OCI-LY7 (cell line): ENCODE measurements around the gene SNX22. TPM values are rescaled to one million over a fixed set of nuclear protein-coding genes. Genes with fewer than 3 reads are reported as not detected.
A peak's percentile ranks its signal among the peaks of the same experiment; 100 is the strongest.

Experiments used
- BruUV-seq: library from RNA; stranded (reverse); fragments of 400-500 nt; replicated peaks from 2 replicates; lab custom pipeline; 2021; lab: Mats Ljungman, UMichigan
- CTCF ChIA-PET: fragments of 300-600 bp; sonication (Branson Sonifier 250); formaldehyde crosslinking; loops from one replicate; lab custom pipeline; 2022; ENCODE audit warnings: antibody characterized with exemption; ENCODE audit not compliant: unreplicated experiment; lab: Charles Lee
- POLR2A ChIA-PET: fragments of 300-600 bp; sonication (Branson Sonifier 250); formaldehyde crosslinking; loops from one replicate; lab custom pipeline; 2022; ENCODE audit warnings: antibody characterized with exemption; lab: Charles Lee
- DNase-seq: peaks from one replicate; pipeline ENCODE4 v3.0.0-alpha.2; 2015; ENCODE audit warnings: low spot score
- H2AFZ ChIP-seq: fragments of 200-600 bp; sonication (generic), shearing (Covaris generic); 2 replicates; pipeline ENCODE4 v1.6.1; 2014; ENCODE audit warnings: mild to moderate bottlenecking, antibody characterized with exemption, low read length, moderate library complexity
- H3K27ac ChIP-seq: fragments of 200-600 bp; sonication (generic); 2 replicates; pipeline ENCODE4 v1.5.1; 2014; ENCODE audit warnings: mixed run types, low read depth, mild to moderate bottlenecking, moderate library complexity, low read length, inconsistent platforms; ENCODE audit not compliant: poor library complexity, severe bottlenecking
- H3K36me3 ChIP-seq: fragments of 200-600 bp; sonication (generic); 2 replicates; pipeline ENCODE4 v1.6.1; 2014; ENCODE audit warnings: mild to moderate bottlenecking, antibody characterized with exemption, low read length, moderate library complexity, mixed read lengths; ENCODE audit not compliant: insufficient read depth
- H3K4me1 ChIP-seq: fragments of 200-600 bp; sonication (generic); 2 replicates; pipeline ENCODE4 v1.5.1; 2014; ENCODE audit warnings: mild to moderate bottlenecking, low read length; ENCODE audit not compliant: insufficient read depth, poor library complexity, severe bottlenecking
- H3K4me2 ChIP-seq: fragments of 200-600 bp; sonication (generic); 2 replicates; pipeline ENCODE4 v1.6.1; 2014; ENCODE audit warnings: mild to moderate bottlenecking, low read length
- H3K4me3 ChIP-seq: fragments of 200-600 bp; sonication (generic); 2 replicates; pipeline ENCODE4 v1.5.1; 2014; ENCODE audit warnings: mild to moderate bottlenecking, low read depth, low read length; ENCODE audit not compliant: poor library complexity, severe bottlenecking
- H3K79me2 ChIP-seq: fragments of 200-600 bp; sonication (generic); 2 replicates; pipeline ENCODE4 v1.6.1; 2016; ENCODE audit warnings: low read depth, mild to moderate bottlenecking, low read length, moderate library complexity, mixed read lengths; ENCODE audit not compliant: insufficient read depth
- H3K9me2 ChIP-seq: fragments of 200-600 bp; sonication (generic); 2 replicates; pipeline ENCODE4 v1.6.1; 2016; ENCODE audit warnings: mild to moderate bottlenecking, low read length, mixed read lengths; ENCODE audit not compliant: insufficient read depth
- H3K9me3 ChIP-seq: fragments of 200-600 bp; sonication (generic); 2 replicates; pipeline ENCODE4 v1.6.1; 2014; ENCODE audit warnings: mild to moderate bottlenecking, mixed run types, low read length, mixed read lengths
- H4K20me1 ChIP-seq: fragments of 200-600 bp; sonication (generic); 2 replicates; pipeline ENCODE4 v1.6.1; 2014; ENCODE audit warnings: mild to moderate bottlenecking, antibody characterized with exemption, low read length, moderate library complexity, mixed read lengths; ENCODE audit not compliant: insufficient read depth
- EZH2phosphoT487 ChIP-seq: fragments of 200-600 bp; sonication (generic); IDR thresholded peaks from 2 replicates; pipeline ENCODE4 v1.6.1; 2018; ENCODE audit warnings: low read depth, borderline replicate concordance, mild to moderate bottlenecking, mixed run types, antibody characterized with exemption, low read length, moderate library complexity, mixed read lengths
- intact Hi-C: fragments of 100-400 bp; cut with micrococcal nuclease; formaldehyde crosslinking; loops from one replicate; pipeline ENCODE4 v1.10.0; 2022; ENCODE audit not compliant: unreplicated experiment
- total RNA-seq, 2 experiments: library from RNA; depleted of rRNA in 1 of 2; stranded (reverse); fragments of >200 nt in 1 of 2; shearing (Covaris generic) in 1 of 2; gene quantifications; 2 replicates each; pipeline ENCODE4 v1.2.3, GENCODE V29; 2014 to 2022
- TF ChIP-seq, protein P1 (sequence below): fragments of 200-600 bp; sonication (generic); conservative IDR thresholded peaks from 2 replicates; pipeline ENCODE4 v1.5.1; 2014; ENCODE audit warnings: mild to moderate bottlenecking, antibody characterized with exemption, low read length, moderate library complexity, mixed read lengths

SNX22 gene
- total RNA-seq, 2 experiments from 2014 or later = 65.7 to 68.8 TPM

DNA sequence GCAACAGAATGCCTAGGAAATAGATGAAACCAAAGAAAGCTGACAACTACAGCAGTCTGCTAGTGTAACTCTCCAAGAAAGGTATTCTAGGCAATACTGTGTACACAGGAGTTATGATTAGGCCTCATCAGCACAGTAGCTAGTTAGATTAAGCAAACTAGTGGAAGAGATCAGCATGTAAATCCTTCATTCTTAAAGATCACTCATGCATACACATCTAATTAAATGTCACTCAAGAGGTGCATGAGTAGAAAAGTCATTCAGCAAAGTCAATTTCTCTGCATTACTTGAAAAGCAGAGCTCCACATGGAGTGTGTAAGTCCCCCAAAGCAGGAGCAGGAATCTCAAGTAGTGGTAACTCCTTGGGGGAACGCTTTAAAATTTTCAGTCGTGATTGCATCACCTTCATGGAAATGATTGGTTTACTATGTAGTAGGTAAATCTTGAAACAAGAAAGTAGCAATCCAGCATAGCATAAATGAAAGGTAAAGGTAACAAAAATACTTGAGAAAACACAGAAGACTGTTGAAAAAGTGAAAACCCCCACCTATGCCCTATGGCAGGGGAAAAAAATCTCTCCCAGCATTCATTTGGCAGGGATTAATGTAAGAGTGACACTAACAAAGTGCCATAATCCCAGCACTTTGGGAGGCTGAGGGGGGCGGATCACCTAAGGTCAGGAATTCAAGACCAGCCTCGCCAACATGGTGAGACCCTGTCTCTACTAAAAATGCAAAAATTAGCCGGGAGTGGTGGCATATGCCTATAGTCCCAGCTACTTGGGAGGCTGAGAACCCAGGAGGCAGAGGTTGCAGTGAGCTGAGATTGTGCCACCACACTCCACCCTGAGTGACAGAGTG, 40.7 kb downstream of the SNX22 start:
- Histone ChIP-seq H3K36me3 (0 out of 2 replicates have a peak, but pooled peaks cover 3% of the 10 kb centered on the region), H3K4me1 (no peaks in the 10 kb centered on the region), H3K79me2 (no peaks in the 10 kb centered on the region), H3K27ac (no peak overlapping the region), H2AFZ (no peak overlapping the region), H3K4me3 (no peak overlapping the region), H3K4me2 (no peak overlapping the region), H3K9me3 (no peaks in the 10 kb centered on the region), H3K9me2 (no peaks in the 10 kb centered on the region), H4K20me1 (no peaks in the 10 kb centered on the region)
- no peak for DNase-seq
- no TSS peak for BruUV-seq
- POLR2A ChIA-PET = interaction anchor here (0.7 to 1.3 kb wide), 3 partner anchors 193 to 542 kb away, joined by 3 to 8 read pairs (median 3); no protein-coding TSS in a partner anchor
- TF ChIP-seq, protein P1, sequence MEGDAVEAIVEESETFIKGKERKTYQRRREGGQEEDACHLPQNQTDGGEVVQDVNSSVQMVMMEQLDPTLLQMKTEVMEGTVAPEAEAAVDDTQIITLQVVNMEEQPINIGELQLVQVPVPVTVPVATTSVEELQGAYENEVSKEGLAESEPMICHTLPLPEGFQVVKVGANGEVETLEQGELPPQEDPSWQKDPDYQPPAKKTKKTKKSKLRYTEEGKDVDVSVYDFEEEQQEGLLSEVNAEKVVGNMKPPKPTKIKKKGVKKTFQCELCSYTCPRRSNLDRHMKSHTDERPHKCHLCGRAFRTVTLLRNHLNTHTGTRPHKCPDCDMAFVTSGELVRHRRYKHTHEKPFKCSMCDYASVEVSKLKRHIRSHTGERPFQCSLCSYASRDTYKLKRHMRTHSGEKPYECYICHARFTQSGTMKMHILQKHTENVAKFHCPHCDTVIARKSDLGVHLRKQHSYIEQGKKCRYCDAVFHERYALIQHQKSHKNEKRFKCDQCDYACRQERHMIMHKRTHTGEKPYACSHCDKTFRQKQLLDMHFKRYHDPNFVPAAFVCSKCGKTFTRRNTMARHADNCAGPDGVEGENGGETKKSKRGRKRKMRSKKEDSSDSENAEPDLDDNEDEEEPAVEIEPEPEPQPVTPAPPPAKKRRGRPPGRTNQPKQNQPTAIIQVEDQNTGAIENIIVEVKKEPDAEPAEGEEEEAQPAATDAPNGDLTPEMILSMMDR = no peak
- TF ChIP-seq EZH2phosphoT487 = no peak
- intact Hi-C loops = no loop called here
- CTCF ChIA-PET = no interaction called here

DNA sequence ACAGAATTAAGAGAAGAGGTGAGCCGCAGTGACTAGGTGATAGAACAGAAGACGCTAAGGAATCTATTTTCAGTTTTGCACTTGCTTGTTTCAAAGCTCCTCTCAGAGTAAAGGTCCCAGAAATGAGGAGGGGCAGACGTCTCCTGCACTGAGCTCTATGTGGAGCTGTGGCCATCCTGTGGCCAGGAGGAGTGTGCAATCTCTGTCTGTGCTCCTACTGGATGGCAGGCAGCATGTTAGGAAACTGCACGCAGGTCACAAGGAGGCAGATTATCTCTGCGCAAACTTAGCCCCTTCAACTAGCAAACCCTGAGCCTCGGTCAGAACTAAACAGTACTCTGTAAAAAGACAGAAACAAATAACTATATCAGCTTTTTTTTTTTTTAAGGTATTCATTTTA, 42.4 kb downstream of the SNX22 start:
- Histone ChIP-seq H3K27ac (no peak overlapping the region), H3K9me2 (no peaks in the 10 kb centered on the region), H3K4me1 (no peaks in the 10 kb centered on the region), H4K20me1 (no peaks in the 10 kb centered on the region), H3K4me2 (no peak overlapping the region), H3K79me2 (no peaks in the 10 kb centered on the region), H3K4me3 (no peak overlapping the region), H3K9me3 (no peaks in the 10 kb centered on the region), H2AFZ (no peak overlapping the region), H3K36me3 (no peaks in the 10 kb centered on the region; the same call in 1 of the 2 replicates)
- CTCF ChIA-PET = no interaction called here
- POLR2A ChIA-PET = interaction anchor here (1.1 kb wide), 1 partner anchor 9 kb away, joined by 3 read pairs; no protein-coding TSS in a partner anchor
- no TSS peak for BruUV-seq
- intact Hi-C loops = no loop called here
- TF ChIP-seq EZH2phosphoT487 = no peak
- TF ChIP-seq, protein P1 = 0 out of 2 replicates have a peak, but pooled peaks have one; percentile 14
- no peak for DNase-seq

DNA sequence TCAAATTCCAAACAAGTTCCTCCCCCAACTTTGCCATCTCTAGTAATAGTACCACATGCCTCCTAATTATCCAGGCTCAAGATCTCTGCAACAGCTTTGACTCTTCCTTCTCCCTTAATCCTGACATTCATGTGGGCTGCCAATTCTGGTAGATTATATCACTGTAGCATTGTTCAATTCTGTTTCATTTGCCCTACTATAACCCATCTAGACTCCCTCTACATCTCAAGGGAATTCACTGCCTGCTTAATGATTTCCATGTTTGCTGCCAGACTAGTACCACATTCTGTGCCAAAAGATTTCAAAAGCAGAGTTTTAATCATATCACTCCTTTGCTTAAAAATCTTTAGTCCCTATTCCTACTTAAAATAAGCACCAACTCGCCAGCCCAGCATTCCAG, 45.9 kb downstream of the SNX22 start:
- CTCF ChIA-PET = no interaction called here
- POLR2A ChIA-PET = interaction anchor here (1.2 kb wide), 1 partner anchor 194 kb away, joined by 4 read pairs; no protein-coding TSS in a partner anchor
- no peaks in the 10 kb centered on the region for H3K9me3 ChIP-seq
- H3K4me3 ChIP-seq = no peak overlapping the region
- no peak overlapping the region for H3K27ac ChIP-seq
- no peak for DNase-seq
- intact Hi-C loops = no loop called here
- no peak overlapping the region for H3K4me2 ChIP-seq
- TF ChIP-seq, protein P1 = no peak
- no TSS peak for BruUV-seq
- H3K79me2 ChIP-seq = no peaks in the 10 kb centered on the region
- H3K4me1 ChIP-seq = no peaks in the 10 kb centered on the region
- H3K9me2 ChIP-seq = no peaks in the 10 kb centered on the region
- peaks cover 6% of the 10 kb centered on the region for H3K36me3 ChIP-seq
- no peaks in the 10 kb centered on the region for H4K20me1 ChIP-seq
- H2AFZ ChIP-seq = no peak overlapping the region
